Peyer's patch (tissue), 4 donors: ENCODE results near the gene TARM1. TPM values are rescaled to one million over a fixed set of nuclear protein-coding genes. Genes with fewer than 3 reads are reported as not detected.
"Not testable (repeated sequence)": the region's sequence is repeated elsewhere in the genome, so short reads cannot be mapped to it uniquely, and the experiment has no call there.

Experiments
- DNase-seq, 3 donors: peaks; one replicate each; pipeline ENCODE4 v3.0.0-alpha.2; 2017 to 2019
- H3K27ac ChIP-seq, 4 donors: fragments of 200-600 bp; sonication (generic); one replicate each; pipeline ENCODE4 v1.5.1; 2016 to 2019
- H3K27me3 ChIP-seq, 2 donors: fragments of 200-600 bp; sonication (generic); one replicate each; pipeline ENCODE4 v1.5.1; 2019
- H3K36me3 ChIP-seq, 3 donors: fragments of 200-600 bp; sonication (generic); one replicate each; pipeline ENCODE4 v1.5.1; 2016 to 2019
- H3K4me1 ChIP-seq, 4 donors: fragments of 200-600 bp; sonication (generic); one replicate each; pipeline ENCODE4 v1.5.1; 2016 to 2019
- H3K4me3 ChIP-seq, 4 donors: fragments of 200-600 bp; sonication (generic); 1 replicate in 3 of 4; 2 replicates in 1 of 4; pipeline ENCODE4 v1.5.1; 2016 to 2019; ENCODE audit warnings: mild to moderate bottlenecking in 1 of 4
- H3K9me3 ChIP-seq, 4 donors: fragments of 200-600 bp; sonication (generic); one replicate each; pipeline ENCODE4 v1.5.1; 2016 to 2019; ENCODE audit warnings: mild to moderate bottlenecking in 1 of 4
- POLR2A ChIP-seq, 2 donors: fragments of 450-650 bp; IDR thresholded peaks; one replicate each; pipeline ENCODE4 v1.5.1; 2017; ENCODE audit warnings: antibody characterized with exemption in 2 of 2, mild to moderate bottlenecking in 2 of 2, moderate library complexity in 2 of 2
- total RNA-seq, 4 donors: library from RNA; depleted of rRNA; stranded (reverse); fragments of >200 nt; gene quantifications; one replicate each; pipeline ENCODE4 v1.1.0, GENCODE V29; 2016
- TF ChIP-seq, protein P1 (sequence below), 6 experiments: fragments of 450-650 bp in 4 of 6; fragments of 200-600 bp in 2 of 6; sonication (generic) in 1 of 6; IDR thresholded peaks; one replicate each; pipeline ENCODE4 v1.5.1; 2017 to 2019; ENCODE audit warnings: antibody characterized with exemption in 6 of 6, mild to moderate bottlenecking in 3 of 6, moderate library complexity in 1 of 6

TARM1 gene
- total RNA-seq, 4 donors from 2014 or later = not detected

DNA sequence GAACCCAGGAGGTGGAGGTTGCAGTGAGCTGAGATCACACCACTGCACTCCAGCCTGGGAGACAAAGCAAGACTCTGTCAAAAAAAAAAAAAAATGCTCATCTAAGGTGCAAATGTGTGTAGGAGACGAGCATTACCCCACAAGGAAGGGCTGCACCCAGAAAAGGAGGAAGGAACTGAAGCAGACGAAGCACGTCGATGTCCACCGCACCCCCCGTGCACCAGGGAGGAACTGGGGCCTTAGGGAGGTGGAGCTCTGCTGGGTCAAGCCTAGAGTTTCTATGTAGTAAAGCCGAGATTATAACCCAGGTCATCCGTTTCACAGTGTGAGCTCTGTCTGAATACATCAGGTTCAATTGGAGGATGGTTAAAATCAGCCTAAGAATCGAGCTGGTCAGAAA lies 18.5 kb downstream of the TARM1 start:
- Histone ChIP-seq H3K27me3 (no peaks in the 10 kb centered on the region), H3K36me3 (no peaks in the 10 kb centered on the region), H3K4me3 (no peak overlapping the region), H3K4me1 (no peaks in the 10 kb centered on the region), H3K27ac (no peak overlapping the region), H3K9me3 (no peaks in the 10 kb centered on the region)
- no peak for DNase-seq
- TF ChIP-seq, protein P1, sequence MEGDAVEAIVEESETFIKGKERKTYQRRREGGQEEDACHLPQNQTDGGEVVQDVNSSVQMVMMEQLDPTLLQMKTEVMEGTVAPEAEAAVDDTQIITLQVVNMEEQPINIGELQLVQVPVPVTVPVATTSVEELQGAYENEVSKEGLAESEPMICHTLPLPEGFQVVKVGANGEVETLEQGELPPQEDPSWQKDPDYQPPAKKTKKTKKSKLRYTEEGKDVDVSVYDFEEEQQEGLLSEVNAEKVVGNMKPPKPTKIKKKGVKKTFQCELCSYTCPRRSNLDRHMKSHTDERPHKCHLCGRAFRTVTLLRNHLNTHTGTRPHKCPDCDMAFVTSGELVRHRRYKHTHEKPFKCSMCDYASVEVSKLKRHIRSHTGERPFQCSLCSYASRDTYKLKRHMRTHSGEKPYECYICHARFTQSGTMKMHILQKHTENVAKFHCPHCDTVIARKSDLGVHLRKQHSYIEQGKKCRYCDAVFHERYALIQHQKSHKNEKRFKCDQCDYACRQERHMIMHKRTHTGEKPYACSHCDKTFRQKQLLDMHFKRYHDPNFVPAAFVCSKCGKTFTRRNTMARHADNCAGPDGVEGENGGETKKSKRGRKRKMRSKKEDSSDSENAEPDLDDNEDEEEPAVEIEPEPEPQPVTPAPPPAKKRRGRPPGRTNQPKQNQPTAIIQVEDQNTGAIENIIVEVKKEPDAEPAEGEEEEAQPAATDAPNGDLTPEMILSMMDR (IDR thresholded peaks at IDR 0.05) = no peak
- TF ChIP-seq POLR2A (IDR thresholded peaks at IDR 0.05) = no peak

DNA sequence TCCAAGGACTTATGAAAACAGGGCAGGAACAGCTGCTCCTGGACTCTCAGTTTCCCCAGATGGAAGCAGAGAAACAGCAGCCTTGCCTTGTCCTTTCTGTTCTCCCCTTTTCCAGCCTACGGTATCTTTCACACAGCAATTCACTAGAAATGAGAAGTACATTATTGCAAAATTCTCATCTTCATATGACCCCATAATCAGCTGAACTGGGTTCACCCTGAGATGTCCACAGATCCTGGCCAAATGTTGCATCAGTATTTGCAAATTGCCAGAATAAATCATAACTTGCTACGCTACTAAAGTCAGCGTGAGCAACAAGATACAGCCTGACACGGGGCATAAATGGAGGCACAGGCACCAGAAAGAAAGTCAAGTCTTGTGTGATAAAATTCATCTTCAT lies 33.5 kb downstream of the TARM1 start:
- no peak for TF ChIP-seq POLR2A (IDR thresholded peaks at IDR 0.05)
- TF ChIP-seq, protein P1 (IDR thresholded peaks at IDR 0.05) = no peak
- DNase-seq = no peak
- Histone ChIP-seq H3K27me3 (no peaks in the 10 kb centered on the region), H3K4me3 (no peak overlapping the region), H3K4me1 (no peaks in the 10 kb centered on the region), H3K36me3 (no peaks in the 10 kb centered on the region), H3K27ac (no peak overlapping the region), H3K9me3 (no peaks in the 10 kb centered on the region)

GRCh38 chr19:54045771-54046170 lies 35.4 kb downstream of the TARM1 start:
- Histone ChIP-seq H3K27me3 (no peaks in the 10 kb centered on the region), H3K4me1 (no peaks in the 10 kb centered on the region), H3K36me3 (no peaks in the 10 kb centered on the region), H3K4me3 (no peak overlapping the region), H3K27ac (no peak overlapping the region), H3K9me3 (no peaks in the 10 kb centered on the region)
- TF ChIP-seq, protein P1 (IDR thresholded peaks at IDR 0.05) = no peak
- no peak for TF ChIP-seq POLR2A (IDR thresholded peaks at IDR 0.05)
- DNase-seq = no peak

- H3K9me3 ChIP-seq = no peaks in the 10 kb centered on the region
- no peaks in the 10 kb centered on the region for H3K36me3 ChIP-seq
- no peak overlapping the region for H3K27ac ChIP-seq
- DNase-seq = no peak
- H3K4me3 ChIP-seq = no peak overlapping the region
- H3K4me1 ChIP-seq = no peaks in the 10 kb centered on the region
- H3K27me3 ChIP-seq = no peaks in the 10 kb centered on the region
- TF ChIP-seq, protein P1 (IDR thresholded peaks at IDR 0.05) = no peak
- TF ChIP-seq POLR2A (IDR thresholded peaks at IDR 0.05) = no peak
These were observed 38.2 kb downstream of the TARM1 start for GRCh38 chr19:54042989-54043388.

DNA sequence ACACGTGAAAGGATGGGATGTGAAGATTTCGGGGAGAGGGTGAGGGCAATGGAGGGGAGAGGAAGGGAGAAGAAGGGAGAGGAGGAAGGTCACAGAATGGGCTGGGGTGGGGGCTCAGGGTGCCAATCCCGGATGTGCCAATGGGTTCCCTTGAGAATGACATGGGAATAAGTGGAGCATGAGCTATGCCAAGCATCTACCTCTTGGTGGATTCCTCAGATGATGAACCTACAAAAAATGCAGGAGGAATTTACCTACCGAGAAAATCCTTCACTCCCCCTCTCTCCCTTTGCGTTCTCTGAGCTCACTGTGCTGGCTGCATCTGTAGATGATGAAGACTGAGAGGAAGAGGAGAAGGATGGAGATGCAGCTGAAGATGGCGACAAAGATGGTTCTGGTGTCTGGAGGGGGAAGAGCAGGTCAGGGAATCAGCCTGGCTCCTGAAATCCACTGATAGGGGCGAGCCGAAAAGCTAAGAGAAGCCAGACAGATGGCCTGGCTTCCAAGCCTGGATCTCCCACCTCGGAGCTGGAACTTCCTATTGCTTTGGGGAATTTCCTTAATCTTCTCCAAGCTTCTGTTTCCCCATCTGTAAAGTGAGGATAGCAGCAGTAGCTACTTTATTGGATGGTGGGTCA lies 39.1 kb downstream of the TARM1 start:
- no peak for DNase-seq
- no peaks in the 10 kb centered on the region for H3K27me3 ChIP-seq
- no peaks in the 10 kb centered on the region for H3K9me3 ChIP-seq
- no peaks in the 10 kb centered on the region for H3K4me1 ChIP-seq
- H3K27ac ChIP-seq = no peak overlapping the region
- H3K36me3 ChIP-seq = no peaks in the 10 kb centered on the region
- TF ChIP-seq, protein P1 (IDR thresholded peaks at IDR 0.05) = no peak
- no peak for TF ChIP-seq POLR2A (IDR thresholded peaks at IDR 0.05)
- no peak overlapping the region for H3K4me3 ChIP-seq

DNA sequence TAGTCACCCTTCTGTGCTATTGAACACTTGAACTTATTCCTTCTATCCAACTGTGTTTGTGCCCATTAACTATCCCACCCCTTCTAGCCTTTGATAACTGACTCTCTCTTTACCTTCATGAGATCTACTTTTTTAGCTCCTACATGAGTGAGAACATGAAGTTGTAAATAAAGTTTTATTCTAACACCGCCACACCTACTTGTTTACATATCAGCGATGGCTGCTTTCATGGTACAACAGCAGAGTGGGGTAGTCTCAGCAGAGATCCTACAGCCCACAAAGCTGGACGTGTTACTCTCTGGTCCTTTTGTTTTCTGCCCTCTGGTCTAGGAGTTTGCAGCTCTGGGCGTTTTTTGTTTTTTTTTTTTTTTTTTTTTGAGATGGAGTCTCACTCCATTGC lies 41.2 kb downstream of the TARM1 start:
- H3K9me3 ChIP-seq = no peaks in the 10 kb centered on the region
- TF ChIP-seq, protein P1 (IDR thresholded peaks at IDR 0.05) = no peak
- no peak for TF ChIP-seq POLR2A (IDR thresholded peaks at IDR 0.05)
- H3K27me3 ChIP-seq = no peaks in the 10 kb centered on the region
- H3K4me3 ChIP-seq = no peak overlapping the region
- no peaks in the 10 kb centered on the region for H3K4me1 ChIP-seq
- no peaks in the 10 kb centered on the region for H3K36me3 ChIP-seq
- no peak overlapping the region for H3K27ac ChIP-seq
- DNase-seq = no peak

DNA sequence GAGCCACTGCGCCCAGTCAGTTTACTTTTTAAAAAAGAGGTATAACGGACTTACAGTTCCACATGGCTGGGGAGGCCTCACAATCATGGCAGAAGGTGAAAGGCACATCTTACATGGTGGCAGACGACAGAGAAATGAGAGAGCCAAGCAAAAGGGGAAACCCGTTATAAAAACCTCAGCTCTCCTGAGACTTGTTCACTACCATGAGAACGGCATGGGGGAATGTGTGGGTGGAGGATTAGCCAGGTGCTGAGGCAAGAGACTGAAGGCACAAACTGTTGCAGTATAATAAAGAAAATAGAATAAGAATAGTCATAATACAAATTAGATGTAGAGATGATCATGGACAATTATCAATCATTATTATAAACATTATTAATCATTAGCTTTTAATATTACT lies 44.6 kb downstream of the TARM1 start:
- not testable (repeated sequence) for H3K27ac ChIP-seq, H3K9me3 ChIP-seq, DNase-seq, H3K4me3 ChIP-seq, H3K27me3 ChIP-seq, H3K4me1 ChIP-seq, H3K36me3 ChIP-seq
